A673 (cell line): Measurements from ENCODE around the gene LRFN5.

Source experiments
- CTCF ChIP-seq: fragments of 300-800, 200-600 bp; sonication (generic); conservative IDR thresholded peaks from 2 replicates; pipeline ENCODE4 v1.5.1; 2017; ENCODE audit warnings: low read depth, mild to moderate bottlenecking, antibody characterized with exemption, low read length, moderate library complexity, mixed read lengths
- EZH2 ChIP-seq: fragments of 200-600 bp; sonication (generic); IDR thresholded peaks from 2 replicates; pipeline ENCODE4 v1.6.1; 2017; ENCODE audit warnings: borderline replicate concordance, low read depth, mild to moderate bottlenecking, mixed read lengths, antibody characterized with exemption, low read length; ENCODE audit not compliant: poor library complexity, severe bottlenecking

- TF ChIP-seq CTCF (no peak), EZH2 (no peak)
Observed at GRCh38 chr14:41739203-41739602, 132.5 kb downstream of the LRFN5 start.
